Measurements from ENCODE around the gene GRHL1. TPM values are rescaled to one million over a fixed set of nuclear protein-coding genes. Genes with fewer than 3 reads are reported as not detected.
A peak's percentile ranks its signal among the peaks of the same experiment; 100 is the strongest.

GRHL1 gene
- total and polyA plus RNA-seq, 2 of the 4 experiments (the other 2 are of a cell fraction) = 0.18 to 0.21 TPM

DNA sequence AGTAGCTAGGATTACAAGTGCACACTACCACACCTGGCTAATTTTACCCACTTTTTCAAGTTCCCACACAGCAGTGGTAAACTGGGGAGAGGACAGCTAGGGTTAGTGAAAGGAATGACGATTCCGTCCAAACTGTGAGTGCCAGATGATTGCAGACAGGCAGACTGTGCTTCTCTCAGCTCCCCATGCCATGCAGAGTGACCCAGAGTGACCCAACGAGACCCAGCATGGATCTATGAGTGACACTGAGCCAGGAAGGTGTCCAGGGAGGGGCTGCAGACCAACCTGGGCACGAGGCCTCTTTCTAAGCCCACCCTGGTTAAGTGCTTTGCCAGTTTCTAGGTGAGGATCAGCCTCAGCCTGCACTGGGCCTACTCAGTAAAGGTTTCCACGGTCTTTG is 84.1 kb downstream of the GRHL1 start:
- in situ Hi-C loops (cut with MboI; ENCODE audit: low sequenced_read_pairs) = no loop called here

More for the DNA sequence above, 84.1 kb downstream of the GRHL1 start:
- DNase-seq = no peak
- Histone ChIP-seq H2AFZ (replicated peaks; ENCODE audit: low read length, poor library complexity) (peak overlapping the region; percentile 33), H3K27me3 (ENCODE audit: control insufficient read depth, insufficient read depth, low read length) (no peaks in the 10 kb centered on the region), H3K27ac (ENCODE audit: insufficient read depth, low read length) (no peak overlapping the region), H3K23ac (ENCODE audit: low read depth, low read length) (no peak overlapping the region), H2BK5ac (ENCODE audit: low read depth, low read length, poor library complexity, severe bottlenecking) (no peak overlapping the region), H3K36me3 (ENCODE audit: control insufficient read depth, insufficient read depth, low read length) (no peaks in the 10 kb centered on the region), H3K9me3 (ENCODE audit: control insufficient read depth, insufficient read depth, low read length) (no peaks in the 10 kb centered on the region), H2AK5ac (ENCODE audit: low read depth, low read length) (peak overlapping the region; percentile 26; the same call in 1 of the 2 replicates), H3K56ac (ENCODE audit: extremely low read depth, insufficient read depth, low read length) (no peak overlapping the region), H3K14ac (replicated peaks; ENCODE audit: low read depth, low read length) (no peak overlapping the region; the same call in 1 of the 2 replicates), H3K4me3 (ENCODE audit: insufficient read depth, low read depth, low read length) (no peak overlapping the region), H4K20me1 (ENCODE audit: insufficient read depth, low read length) (no peaks in the 10 kb centered on the region), H2BK20ac (ENCODE audit: low read depth, low read length) (no peak overlapping the region), H2BK120ac (ENCODE audit: low read depth, low read length) (no peak overlapping the region), H3K9ac (ENCODE audit: low read depth, low read length) (no peak overlapping the region), H3K9me1 (ENCODE audit: insufficient read depth, low read length) (peaks cover 7% of the 10 kb centered on the region; the same call in 1 of the 2 replicates), H3K4me2 (ENCODE audit: low read depth, low read length) (no peak overlapping the region), H3K18ac (ENCODE audit: low read depth, low read length) (no peak overlapping the region), H2BK15ac (ENCODE audit: low read depth, low read length) (no peak overlapping the region), H4K91ac (ENCODE audit: insufficient read depth, low read depth, low read length) (no peak overlapping the region; the same call in 1 of the 2 replicates), H3K4ac (ENCODE audit: low read depth, low read length) (0 out of 2 replicates have a peak overlapping the region, but pooled peaks have one; percentile 9), H2AK9ac (replicated peaks; ENCODE audit: low read depth, low read length, poor library complexity) (peak overlapping the region; percentile 2), H4K5ac (ENCODE audit: low read depth, low read length) (no peak overlapping the region), H4K8ac (ENCODE audit: low read depth in 2 of 2, low read length in 2 of 2) (no peak overlapping the region), H3K79me1 (ENCODE audit: low read depth in 1 of 2, low read length in 2 of 2) (no peaks in the 10 kb centered on the region), H3K4me1 (ENCODE audit: control insufficient read depth, insufficient read depth, low read length) (peaks cover 9% of the 10 kb centered on the region; the same call in 1 of the 2 replicates)
- no peak for ATAC-seq (ENCODE audit: low read depth)
- intact Hi-C loops (cut with micrococcal nuclease) (no loop called here), dilution Hi-C loops (cut with HindIII; ENCODE audit: low sequenced_read_pairs, unreplicated experiment) (no loop called here)
- no peak for TF ChIP-seq CEBPB (IDR thresholded peaks at IDR 0.05; ENCODE audit: low read depth, low read length)
- TF ChIP-seq RAD21 (IDR thresholded peaks at IDR 0.05; ENCODE audit: low read length) = no peak
- TF ChIP-seq, protein P1, sequence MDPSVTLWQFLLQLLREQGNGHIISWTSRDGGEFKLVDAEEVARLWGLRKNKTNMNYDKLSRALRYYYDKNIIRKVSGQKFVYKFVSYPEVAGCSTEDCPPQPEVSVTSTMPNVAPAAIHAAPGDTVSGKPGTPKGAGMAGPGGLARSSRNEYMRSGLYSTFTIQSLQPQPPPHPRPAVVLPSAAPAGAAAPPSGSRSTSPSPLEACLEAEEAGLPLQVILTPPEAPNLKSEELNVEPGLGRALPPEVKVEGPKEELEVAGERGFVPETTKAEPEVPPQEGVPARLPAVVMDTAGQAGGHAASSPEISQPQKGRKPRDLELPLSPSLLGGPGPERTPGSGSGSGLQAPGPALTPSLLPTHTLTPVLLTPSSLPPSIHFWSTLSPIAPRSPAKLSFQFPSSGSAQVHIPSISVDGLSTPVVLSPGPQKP (IDR thresholded peaks at IDR 0.05; ENCODE audit: borderline replicate concordance, low read depth, low read length) = no peak
- TF ChIP-seq MAZ (IDR thresholded peaks at IDR 0.05; ENCODE audit: borderline replicate concordance, low read depth, low read length) = no peak
- TF ChIP-seq RFX5 (IDR thresholded peaks at IDR 0.05; ENCODE audit: low read depth, low read length) = no peak
- no peak for TF ChIP-seq CHD1 (IDR thresholded peaks at IDR 0.05; ENCODE audit: low read depth, low read length)
- TF ChIP-seq MAFK (IDR thresholded peaks at IDR 0.05; ENCODE audit: low read depth, low read length) = no peak
- TF ChIP-seq NFE2L2 (IDR thresholded peaks at IDR 0.05; ENCODE audit: low read depth, low read length) = no peak
- no peak for TF ChIP-seq POLR2A (IDR thresholded peaks at IDR 0.05; ENCODE audit: low read depth, low read length)
- TF ChIP-seq, protein P2, sequence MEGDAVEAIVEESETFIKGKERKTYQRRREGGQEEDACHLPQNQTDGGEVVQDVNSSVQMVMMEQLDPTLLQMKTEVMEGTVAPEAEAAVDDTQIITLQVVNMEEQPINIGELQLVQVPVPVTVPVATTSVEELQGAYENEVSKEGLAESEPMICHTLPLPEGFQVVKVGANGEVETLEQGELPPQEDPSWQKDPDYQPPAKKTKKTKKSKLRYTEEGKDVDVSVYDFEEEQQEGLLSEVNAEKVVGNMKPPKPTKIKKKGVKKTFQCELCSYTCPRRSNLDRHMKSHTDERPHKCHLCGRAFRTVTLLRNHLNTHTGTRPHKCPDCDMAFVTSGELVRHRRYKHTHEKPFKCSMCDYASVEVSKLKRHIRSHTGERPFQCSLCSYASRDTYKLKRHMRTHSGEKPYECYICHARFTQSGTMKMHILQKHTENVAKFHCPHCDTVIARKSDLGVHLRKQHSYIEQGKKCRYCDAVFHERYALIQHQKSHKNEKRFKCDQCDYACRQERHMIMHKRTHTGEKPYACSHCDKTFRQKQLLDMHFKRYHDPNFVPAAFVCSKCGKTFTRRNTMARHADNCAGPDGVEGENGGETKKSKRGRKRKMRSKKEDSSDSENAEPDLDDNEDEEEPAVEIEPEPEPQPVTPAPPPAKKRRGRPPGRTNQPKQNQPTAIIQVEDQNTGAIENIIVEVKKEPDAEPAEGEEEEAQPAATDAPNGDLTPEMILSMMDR (conservative IDR thresholded peaks at IDR 0.05; ENCODE audit: low read depth, low read length) = no peak
- TF ChIP-seq, protein P3, sequence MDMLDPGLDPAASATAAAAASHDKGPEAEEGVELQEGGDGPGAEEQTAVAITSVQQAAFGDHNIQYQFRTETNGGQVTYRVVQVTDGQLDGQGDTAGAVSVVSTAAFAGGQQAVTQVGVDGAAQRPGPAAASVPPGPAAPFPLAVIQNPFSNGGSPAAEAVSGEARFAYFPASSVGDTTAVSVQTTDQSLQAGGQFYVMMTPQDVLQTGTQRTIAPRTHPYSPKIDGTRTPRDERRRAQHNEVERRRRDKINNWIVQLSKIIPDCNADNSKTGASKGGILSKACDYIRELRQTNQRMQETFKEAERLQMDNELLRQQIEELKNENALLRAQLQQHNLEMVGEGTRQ (IDR thresholded peaks at IDR 0.05; ENCODE audit: low read depth, low read length) = no peak
- TF ChIP-seq RCOR1 (IDR thresholded peaks at IDR 0.05; ENCODE audit: insufficient replicate concordance, low read length) = no peak
- no peak for TF ChIP-seq SMC3 (IDR thresholded peaks at IDR 0.05; ENCODE audit: low read depth, low read length)
- TF ChIP-seq FOS (IDR thresholded peaks at IDR 0.05; ENCODE audit: low read depth, low read length) = no peak
- TF ChIP-seq MXI1 (IDR thresholded peaks at IDR 0.05; ENCODE audit: borderline replicate concordance, low read depth, low read length) = no peak
- no peak for TF ChIP-seq BHLHE40 (IDR thresholded peaks at IDR 0.05; ENCODE audit: low read depth, low read length)
- CTCF ChIA-PET = interaction anchor here (1.2 kb wide), 1 partner anchor 51 kb away, joined by 5 read pairs; no protein-coding TSS in a partner anchor
- BruUV-seq (replicated peaks) = no TSS peak
- POLR2A ChIA-PET (ENCODE audit: unreplicated experiment) = no interaction called here
- 81% methylated on average over 4 of the region's 5 CpGs; no CpG with 5 or more reads in 1 of the 2 experiments for WGBS, 2 experiments (ENCODE audit: extremely low coverage in 2 of 2, insufficient read length in 1 of 2)

All from IMR-90 (cell line).